Activated CD8-positive, alpha-beta T cell treated with anti-CD3 and anti-CD28 coated beads for 36 hours (primary cell): ENCODE results near the gene F8. TPM values are rescaled to one million over a fixed set of nuclear protein-coding genes. Genes with fewer than 3 reads are reported as not detected.
A peak's percentile ranks its signal among the peaks of the same experiment; 100 is the strongest.

Experiments used
- ATAC-seq: fragments of 200-7000 bp; cut with Tn5 transposase; one replicate; pipeline ENCODE4 v1.10.0; 2021; ENCODE audit warnings: mild to moderate bottlenecking, moderate library complexity
- CTCF ChIA-PET: fragments of 350-600 bp; sonication (Branson Sonifier 250); formaldehyde crosslinking; loops from one replicate; lab custom pipeline; 2021; ENCODE audit warnings: antibody characterized with exemption; lab: Charles Lee
- POLR2A ChIA-PET: fragments of 350-600 bp; sonication (Branson Sonifier 250); formaldehyde crosslinking; loops from one replicate; lab custom pipeline; 2021; ENCODE audit warnings: antibody characterized with exemption; lab: Charles Lee
- DNase-seq: peaks from one replicate; pipeline ENCODE4 v3.0.0-alpha.2; 2020
- H3K27ac Mint-ChIP-seq: one replicate; pipeline ENCODE4 v1.8.0; 2021; ENCODE audit warnings: mild to moderate bottlenecking, mixed read lengths
- H3K27me3 Mint-ChIP-seq: one replicate; pipeline ENCODE4 v1.8.0; 2021; ENCODE audit warnings: mixed read lengths
- H3K36me3 Mint-ChIP-seq: one replicate; pipeline ENCODE4 v1.8.0; 2021; ENCODE audit warnings: low read depth, mixed read lengths
- H3K4me1 Mint-ChIP-seq: one replicate; pipeline ENCODE4 v1.8.0; 2021; ENCODE audit warnings: low read depth, mixed read lengths
- H3K4me3 Mint-ChIP-seq: one replicate; pipeline ENCODE4 v1.8.0; 2021; ENCODE audit warnings: mild to moderate bottlenecking, moderate library complexity, mixed read lengths
- H3K9me3 Mint-ChIP-seq: one replicate; pipeline ENCODE4 v1.8.0; 2021; ENCODE audit warnings: mixed read lengths
- CTCF ChIP-seq: fragments of 200-600 bp; IDR thresholded peaks from one replicate; pipeline ENCODE4 v1.8.0; 2022; ENCODE audit warnings: antibody characterized with exemption, mild to moderate bottlenecking
- intact Hi-C: fragments of 100-400 bp; cut with micrococcal nuclease; formaldehyde crosslinking; loops from one replicate; pipeline ENCODE4 v1.10.0; 2022
- total RNA-seq, 2 experiments: library from RNA; stranded (reverse); gene quantifications; one replicate each; pipeline ENCODE4 v1.2.3, GENCODE V29; 2021

F8 gene
- total RNA-seq, 2 experiments from 2014 or later: 4.1 to 4.4 TPM

- peaks cover 28% of the 10 kb centered on the region for H3K4me1 Mint-ChIP-seq
- H3K4me3 Mint-ChIP-seq: peak overlapping the region; percentile 43
- TF ChIP-seq CTCF: peak; percentile 61
- ChIA-PET CTCF (interaction anchor here (0.7 to 5.2 kb wide), 23 partner anchors 10 to 558 kb away, joined by 3 to 67 read pairs (median 4); partner anchors contain the start of genes CMC4, F8 and MTCP1), POLR2A (interaction anchor here (0.8 to 1.3 kb wide), 2 partner anchors 19 to 139 kb away, joined by 3 read pairs; no protein-coding TSS in a partner anchor)
- ATAC-seq (peak; percentile 84), DNase-seq (peak; percentile 60)
- peak overlapping the region; percentile 73 for H3K27ac Mint-ChIP-seq
- no peaks in the 10 kb centered on the region for H3K9me3 Mint-ChIP-seq
- intact Hi-C loops: loop anchor here (1.0 kb wide), 1 partner anchor 76 kb away; no protein-coding TSS in a partner anchor
- H3K36me3 Mint-ChIP-seq: peaks cover 15% of the 10 kb centered on the region
- H3K27me3 Mint-ChIP-seq: no peaks in the 10 kb centered on the region
These were observed 34.6 kb upstream of the F8 start for GRCh38 chrX:155056877-155057792.

- Mint-ChIP-seq H3K27ac (peak overlapping the region; percentile 73), H3K4me3 (no peak overlapping the region)
- no peak for DNase-seq
These were observed 33.9 kb upstream of the F8 start for GRCh38 chrX:155056471-155056870.

GRCh38 chrX:155055494-155055893 is 33.0 kb upstream of the F8 start:
- DNase-seq (peak; percentile 26), ATAC-seq (no peak)
- intact Hi-C loops: no loop called here
- POLR2A ChIA-PET: no interaction called here
- CTCF ChIA-PET: interaction anchor here (1.1 to 5.2 kb wide), 4 partner anchors 9 to 138 kb away, joined by 3 to 67 read pairs (median 18); no protein-coding TSS in a partner anchor
- Mint-ChIP-seq H3K27me3 (no peaks in the 10 kb centered on the region), H3K9me3 (no peaks in the 10 kb centered on the region), H3K36me3 (peaks cover 20% of the 10 kb centered on the region), H3K4me1 (peaks cover 40% of the 10 kb centered on the region), H3K27ac (peak overlapping the region; percentile 68), H3K4me3 (no peak overlapping the region)
- TF ChIP-seq CTCF: no peak

More at GRCh38 chrX:155056471-155056870, 33.9 kb upstream of the F8 start:
- no peaks in the 10 kb centered on the region for H3K9me3 Mint-ChIP-seq
- H3K27me3 Mint-ChIP-seq: no peaks in the 10 kb centered on the region
- ATAC-seq: peak; percentile 73
- H3K36me3 Mint-ChIP-seq: peaks cover 18% of the 10 kb centered on the region
- no peak for TF ChIP-seq CTCF
- ChIA-PET POLR2A (interaction anchor here (0.8 to 1.3 kb wide), 2 partner anchors 19 to 138 kb away, joined by 3 read pairs; no protein-coding TSS in a partner anchor), CTCF (interaction anchor here (0.7 to 5.2 kb wide), 19 partner anchors 10 to 559 kb away, joined by 3 to 67 read pairs (median 4); partner anchors contain the start of gene F8)
- intact Hi-C loops: no loop called here
- peaks cover 32% of the 10 kb centered on the region for H3K4me1 Mint-ChIP-seq

- H3K27me3 Mint-ChIP-seq: no peaks in the 10 kb centered on the region
- H3K27ac Mint-ChIP-seq: no peak overlapping the region
- ATAC-seq: no peak
- H3K4me1 Mint-ChIP-seq: peaks cover 50% of the 10 kb centered on the region
- peaks cover 25% of the 10 kb centered on the region for H3K36me3 Mint-ChIP-seq
- ChIA-PET POLR2A (no interaction called here), CTCF (no interaction called here)
- no peak for TF ChIP-seq CTCF
- no peak overlapping the region for H3K4me3 Mint-ChIP-seq
- intact Hi-C loops: no loop called here
- H3K9me3 Mint-ChIP-seq: no peaks in the 10 kb centered on the region
- no peak for DNase-seq
These were observed 31.7 kb upstream of the F8 start for GRCh38 chrX:155054255-155054654.
